ENCODE data around the gene TMUB1. TPM values are rescaled to one million over a fixed set of nuclear protein-coding genes. Genes with fewer than 3 reads are reported as not detected.

TMUB1 gene
- total and polyA plus RNA-seq, 9 of the 15 experiments (the other 6 are each of a cell fraction or from before 2014, with no cell fraction given) = 0.14 to 241 (median 74.1) TPM

DNA sequence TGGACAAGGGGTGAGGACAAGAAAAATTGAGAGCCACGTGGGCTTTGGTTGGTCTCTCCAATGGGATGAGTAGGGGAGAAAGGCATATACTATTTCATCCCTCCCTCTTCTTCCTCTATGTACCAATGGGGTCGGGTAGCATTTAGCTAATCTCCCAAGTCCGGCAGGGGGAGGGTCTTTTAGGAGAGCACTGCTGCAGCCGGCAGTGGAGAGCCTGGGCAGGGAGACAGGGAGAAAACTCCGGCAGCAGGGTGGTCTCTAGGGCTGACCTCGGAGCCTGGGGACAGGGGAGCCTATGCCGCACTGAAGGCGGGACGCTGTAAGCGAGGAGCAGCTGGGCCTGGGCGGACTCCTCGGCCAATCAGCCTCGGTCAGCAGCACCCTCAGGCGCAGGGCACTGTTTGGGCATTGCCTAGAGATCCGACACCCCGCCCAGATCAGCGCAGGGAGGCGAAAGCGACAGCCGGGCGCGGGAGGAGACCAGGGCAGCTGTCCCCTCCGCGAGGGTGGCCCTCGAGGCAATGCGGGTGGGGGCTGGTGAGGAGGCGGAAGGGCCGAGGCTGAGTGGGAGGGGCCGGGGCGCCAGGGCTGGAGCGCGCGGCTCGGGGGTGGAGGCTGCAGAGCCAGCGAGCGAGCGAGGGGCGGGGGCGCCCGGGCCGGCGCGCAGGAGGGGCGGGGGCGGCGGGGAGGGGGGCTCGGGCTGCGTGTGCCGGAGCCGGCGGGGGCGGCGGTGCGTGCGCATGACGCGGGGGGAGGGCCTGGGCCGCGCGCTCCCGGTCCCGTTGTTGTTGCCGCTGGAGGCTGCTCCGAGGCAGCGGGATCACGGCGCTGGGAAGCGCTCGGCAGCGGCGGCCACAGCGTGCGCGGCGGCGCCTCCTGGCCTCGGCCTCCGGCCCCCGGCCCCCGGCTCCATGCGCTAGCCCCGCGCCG is 2.7 kb upstream of the TMUB1 start, which contains the start of gene AGAP3:
Gene AGAP3 (plus strand): TSS at position 785 of the 930 bp plus-strand sequence. CDS start 267 bp downstream, outside the sequence.
- H3K79me2 ChIP-seq (ENCODE audit: control insufficient read depth, insufficient read depth, low read length) = peaks cover 68% of the 10 kb centered on the region
- H3K27me3 ChIP-seq (ENCODE audit: control insufficient read depth in 2 of 2, insufficient read depth in 2 of 2, low read length in 2 of 2) = no peaks in the 10 kb centered on the region
- H3K27ac ChIP-seq (ENCODE audit: extremely low read depth, low read depth, low read length) = peak within 1 kb of the TSS; percentile 85
- peak within 1 kb of the TSS; percentile 93 for H3K4me2 ChIP-seq (ENCODE audit: insufficient read depth, low read length)
- under 1% methylated on average over 47 of the region's 84 CpGs for WGBS (ENCODE audit: insufficient coverage, low coverage, missing lambda C conversion rate)
- CTCF ChIA-PET (ENCODE audit: low intra/inter-chr PET ratio) = interaction anchor here (1.1 to 1.7 kb wide), 2 partner anchors 25 to 27 kb away, joined by 3 to 4 read pairs; partner anchors contain the start of gene SLC4A2
- in situ Hi-C loops (cut with MboI) = no loop called here
- peak within 1 kb of the TSS; percentile 96 for H2AFZ ChIP-seq (ENCODE audit: low read depth, low read length)
- peak within 1 kb of the TSS; percentile 67 for H3K4me3 ChIP-seq
- FAIRE-seq (peak; percentile 72), ATAC-seq (peak; percentile 69), DNase-seq (ENCODE audit: extremely low read depth in 1 of 4, low spot score in 3 of 4) (peak; percentile 97 to 99 (median 98))
- H3K4me1 ChIP-seq (replicated peaks in 1 of 2; ENCODE audit: control insufficient read depth in 2 of 2, insufficient read depth in 2 of 2, low read length in 2 of 2) = peaks cover 48 to 79% of the 10 kb centered on the region in 2 experiments
- no TSS peak for BruUV-seq (replicated peaks)
- H3K9me1 ChIP-seq (ENCODE audit: control insufficient read depth, insufficient read depth, low read length) = peaks cover 5% of the 10 kb centered on the region
- peak within 1 kb of the TSS; percentile 84 to 98 for H3K9ac ChIP-seq (ENCODE audit: insufficient read depth in 1 of 2, low read depth in 2 of 2, low read length in 2 of 2)
- H3K36me3 ChIP-seq (ENCODE audit: control insufficient read depth, insufficient read depth, low read length) = peaks cover 38% of the 10 kb centered on the region; the same call in 2 of the 3 replicates
- POLR2A ChIA-PET = interaction anchor here (0.6 to 2.5 kb wide), 7 partner anchors 9 to 232 kb away, joined by 3 to 10 read pairs (median 4); partner anchors contain the start of gene ABCB8
- H4K20me1 ChIP-seq (replicated peaks; ENCODE audit: control insufficient read depth, insufficient read depth, low read length) = peaks cover 29% of the 10 kb centered on the region
- intact Hi-C loops (cut with micrococcal nuclease) = loop anchor here (2.0 to 10.0 kb wide), 2 partner anchors 77 to 771 kb away; no protein-coding TSS in a partner anchor
- H3K9me3 ChIP-seq (replicated peaks; ENCODE audit: control insufficient read depth, insufficient read depth, low read depth, low read length) = no peaks in the 10 kb centered on the region
- TF ChIP-seq, protein P1, sequence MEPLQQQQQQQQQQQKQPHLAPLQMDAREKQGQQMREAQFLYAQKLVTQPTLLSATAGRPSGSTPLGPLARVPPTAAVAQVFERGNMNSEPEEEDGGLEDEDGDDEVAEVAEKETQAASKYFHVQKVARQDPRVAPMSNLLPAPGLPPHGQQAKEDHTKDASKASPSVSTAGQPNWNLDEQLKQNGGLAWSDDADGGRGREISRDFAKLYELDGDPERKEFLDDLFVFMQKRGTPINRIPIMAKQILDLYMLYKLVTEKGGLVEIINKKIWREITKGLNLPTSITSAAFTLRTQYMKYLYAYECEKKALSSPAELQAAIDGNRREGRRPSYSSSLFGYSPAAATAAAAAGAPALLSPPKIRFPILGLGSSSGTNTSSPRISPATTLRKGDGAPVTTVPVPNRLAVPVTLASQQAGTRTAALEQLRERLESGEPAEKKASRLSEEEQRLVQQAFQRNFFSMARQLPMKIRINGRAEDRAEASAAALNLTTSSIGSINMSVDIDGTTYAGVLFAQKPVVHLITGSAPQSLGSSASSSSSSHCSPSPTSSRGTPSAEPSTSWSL (CRISPR knock-in tag; IDR thresholded peaks at IDR 0.05; ENCODE audit: borderline replicate concordance) = peak; percentile 88; the same call in 1 of the 2 replicates
- TF ChIP-seq SP1 (CRISPR knock-in tag; IDR thresholded peaks at IDR 0.05) (peak; percentile 80), ZNF217 (CRISPR knock-in tag; IDR thresholded peaks at IDR 0.05) (no peak), AFF1 (IDR thresholded peaks at IDR 0.05; ENCODE audit: low read depth in 1 of 2, partially characterized antibody in 2 of 2) (peak in 1 of 2 experiments; percentile 13), HMGN3 (IDR thresholded peaks at IDR 0.05; ENCODE audit: borderline replicate concordance, extremely low read depth, insufficient read length, low read depth, low read length) (peak; percentile 90), DLX4 (CRISPR knock-in tag; IDR thresholded peaks at IDR 0.05) (no peak), SUPT5H (IDR thresholded peaks at IDR 0.05) (peak; percentile 96), SPI1 (IDR thresholded peaks at IDR 0.05; ENCODE audit: borderline replicate concordance, low read depth, low read length) (0 out of 2 replicates have a peak, but pooled peaks have one; percentile 20), NFIX (CRISPR knock-in tag; IDR thresholded peaks at IDR 0.05; ENCODE audit: low read depth) (no peak), GMEB1 (CRISPR knock-in tag; IDR thresholded peaks at IDR 0.05) (peak; percentile 79)

Data from K562 (cell line).